ENCODE measurements around the gene JADE3. TPM values are rescaled to one million over a fixed set of nuclear protein-coding genes. Genes with fewer than 3 reads are reported as not detected.

The JADE3 gene
- total RNA-seq, 5 donors from 2014 or later (not counting 1 experiment from before 2014, with no cell fraction given), result 0.21 to 1.3 (median 1.0) TPM

- Mint-ChIP-seq H3K27ac (no peak overlapping the region), H3K27me3 (peaks cover 16 to 26% of the 10 kb centered on the region in 2 donors), H3K4me1 (no peaks in the 10 kb centered on the region), H3K4me3 (no peak overlapping the region), H3K36me3 (peaks cover 5% of the 10 kb centered on the region), H3K9me3 (peaks cover 4 to 7% (median 5%) of the 10 kb centered on the region in 3 donors)
- Histone ChIP-seq H3K4me1 (ENCODE audit: control insufficient read depth in 1 of 2, extremely low read depth in 1 of 2, insufficient read depth in 2 of 2, low read length in 2 of 2) (no peaks in the 10 kb centered on the region), H3K9me3 (no peaks in the 10 kb centered on the region), H3K36me3 (ENCODE audit: control insufficient read depth in 2 of 2, extremely low read depth in 1 of 2, insufficient read depth in 1 of 2, low read length in 1 of 2) (no peaks in the 10 kb centered on the region), H3K27me3 (replicated peaks in 1 of 2; ENCODE audit: control insufficient read depth in 2 of 2, extremely low read depth in 1 of 2, insufficient read depth in 2 of 2, low read length in 1 of 2) (peaks cover 0 to 2% of the 10 kb centered on the region in 2 experiments), H3K4me3 (ENCODE audit: control insufficient read depth in 1 of 2, extremely low read depth in 1 of 2, low read length in 1 of 2) (no peak overlapping the region), H3K27ac (ENCODE audit: low read length) (no peak overlapping the region)
- no CpG with 5 or more reads among the region's 1 CpG for WGBS (ENCODE audit: insufficient coverage)
- ChIA-PET CTCF (no interaction called here), POLR2A (no interaction called here)
- ATAC-seq (replicated peaks in 1 of 4), result no peak
- no peak for DNase-seq
These were observed 10.4 kb downstream of the JADE3 start for GRCh38 chrX:46922611-46923010.

GRCh38 chrX:46927718-46928117, 15.5 kb downstream of the JADE3 start:
- no peak for DNase-seq
- ATAC-seq (replicated peaks in 1 of 4), result no peak
- Mint-ChIP-seq H3K36me3 (no peaks in the 10 kb centered on the region), H3K4me1 (no peaks in the 10 kb centered on the region), H3K27ac (no peak overlapping the region), H3K4me3 (no peak overlapping the region), H3K9me3 (no peaks in the 10 kb centered on the region), H3K27me3 (peaks cover 8 to 23% of the 10 kb centered on the region in 2 donors)
- no CpG with 5 or more reads among the region's 3 CpGs for WGBS (ENCODE audit: insufficient coverage)
- Histone ChIP-seq H3K9me3 (no peaks in the 10 kb centered on the region), H3K36me3 (ENCODE audit: control insufficient read depth in 2 of 2, extremely low read depth in 1 of 2, insufficient read depth in 1 of 2, low read length in 1 of 2) (no peaks in the 10 kb centered on the region), H3K4me3 (ENCODE audit: control insufficient read depth in 1 of 2, extremely low read depth in 1 of 2, low read length in 1 of 2) (no peak overlapping the region), H3K4me1 (ENCODE audit: control insufficient read depth in 1 of 2, extremely low read depth in 1 of 2, insufficient read depth in 2 of 2, low read length in 2 of 2) (no peaks in the 10 kb centered on the region), H3K27ac (ENCODE audit: low read length) (no peak overlapping the region), H3K27me3 (replicated peaks in 1 of 2; ENCODE audit: control insufficient read depth in 2 of 2, extremely low read depth in 1 of 2, insufficient read depth in 2 of 2, low read length in 1 of 2) (peaks cover 0 to 2% of the 10 kb centered on the region in 2 experiments)
- POLR2A ChIA-PET, result no interaction called here
- CTCF ChIA-PET, result no interaction called here

- Histone ChIP-seq H3K4me1 (ENCODE audit: control insufficient read depth in 1 of 2, extremely low read depth in 1 of 2, insufficient read depth in 2 of 2, low read length in 2 of 2) (no peaks in the 10 kb centered on the region), H3K4me3 (ENCODE audit: control insufficient read depth in 1 of 2, extremely low read depth in 1 of 2, low read length in 1 of 2) (no peak overlapping the region), H3K36me3 (ENCODE audit: control insufficient read depth in 2 of 2, extremely low read depth in 1 of 2, insufficient read depth in 1 of 2, low read length in 1 of 2) (no peaks in the 10 kb centered on the region), H3K27me3 (replicated peaks in 1 of 2; ENCODE audit: control insufficient read depth in 2 of 2, extremely low read depth in 1 of 2, insufficient read depth in 2 of 2, low read length in 1 of 2) (no peaks in the 10 kb centered on the region), H3K27ac (ENCODE audit: low read length) (no peak overlapping the region), H3K9me3 (no peaks in the 10 kb centered on the region)
- no peaks in the 10 kb centered on the region for H3K4me1 Mint-ChIP-seq
- peaks cover 6 to 16% of the 10 kb centered on the region in 2 donors for H3K27me3 Mint-ChIP-seq
- ATAC-seq (replicated peaks in 1 of 4), result no peak
- H3K9me3 Mint-ChIP-seq, result no peaks in the 10 kb centered on the region
- no peak overlapping the region for H3K27ac Mint-ChIP-seq
- DNase-seq, result no peak
- no peaks in the 10 kb centered on the region for H3K36me3 Mint-ChIP-seq
- WGBS (ENCODE audit: insufficient coverage), result no CpG with 5 or more reads among the region's 3 CpGs
- H3K4me3 Mint-ChIP-seq, result no peak overlapping the region
- ChIA-PET POLR2A (no interaction called here), CTCF (no interaction called here)
These were observed 17.4 kb downstream of the JADE3 start for GRCh38 chrX:46929439-46930261.

GRCh38 chrX:46935295-46935694, 23.1 kb downstream of the JADE3 start:
- H3K9me3 ChIP-seq, result no peaks in the 10 kb centered on the region
- Mint-ChIP-seq H3K4me3 (no peak overlapping the region), H3K36me3 (no peaks in the 10 kb centered on the region), H3K4me1 (no peaks in the 10 kb centered on the region), H3K9me3 (peaks cover 0 to 4% (median 0%) of the 10 kb centered on the region in 3 donors), H3K27me3 (peaks cover 3% of the 10 kb centered on the region in 2 donors), H3K27ac (no peak overlapping the region)
- H3K36me3 ChIP-seq (ENCODE audit: control insufficient read depth in 2 of 2, extremely low read depth in 1 of 2, insufficient read depth in 1 of 2, low read length in 1 of 2), result no peaks in the 10 kb centered on the region
- H3K27ac ChIP-seq (ENCODE audit: low read length), result no peak overlapping the region
- DNase-seq, result no peak
- ChIA-PET CTCF (no interaction called here), POLR2A (no interaction called here)
- WGBS (ENCODE audit: insufficient coverage), result 83% methylated on average over 1 of the region's 4 CpGs
- no peak for ATAC-seq (replicated peaks in 1 of 4)
- no peaks in the 10 kb centered on the region for H3K27me3 ChIP-seq (replicated peaks in 1 of 2; ENCODE audit: control insufficient read depth in 2 of 2, extremely low read depth in 1 of 2, insufficient read depth in 2 of 2, low read length in 1 of 2)
- H3K4me1 ChIP-seq (ENCODE audit: control insufficient read depth in 1 of 2, extremely low read depth in 1 of 2, insufficient read depth in 2 of 2, low read length in 2 of 2), result no peaks in the 10 kb centered on the region
- no peak overlapping the region for H3K4me3 ChIP-seq (ENCODE audit: control insufficient read depth in 1 of 2, extremely low read depth in 1 of 2, low read length in 1 of 2)

GRCh38 chrX:46938589-46938988, 26.4 kb downstream of the JADE3 start:
- H3K27me3 ChIP-seq (replicated peaks in 1 of 2; ENCODE audit: control insufficient read depth in 2 of 2, extremely low read depth in 1 of 2, insufficient read depth in 2 of 2, low read length in 1 of 2), result no peaks in the 10 kb centered on the region
- H3K9me3 ChIP-seq, result no peaks in the 10 kb centered on the region
- no peaks in the 10 kb centered on the region for H3K4me1 ChIP-seq (ENCODE audit: control insufficient read depth in 1 of 2, extremely low read depth in 1 of 2, insufficient read depth in 2 of 2, low read length in 2 of 2)
- H3K4me3 Mint-ChIP-seq, result no peak overlapping the region
- H3K4me1 Mint-ChIP-seq, result no peaks in the 10 kb centered on the region
- no CpG with 5 or more reads among the region's 7 CpGs for WGBS (ENCODE audit: insufficient coverage)
- H3K27ac Mint-ChIP-seq, result no peak overlapping the region
- H3K36me3 Mint-ChIP-seq, result no peaks in the 10 kb centered on the region
- H3K27ac ChIP-seq (ENCODE audit: low read length), result no peak overlapping the region
- H3K9me3 Mint-ChIP-seq, result peaks cover 0 to 4% (median 3%) of the 10 kb centered on the region in 3 donors
- ChIA-PET CTCF (no interaction called here), POLR2A (no interaction called here)
- peaks cover 0 to 7% of the 10 kb centered on the region in 2 donors for H3K27me3 Mint-ChIP-seq
- no peak for ATAC-seq (replicated peaks in 1 of 4)
- no peaks in the 10 kb centered on the region for H3K36me3 ChIP-seq (ENCODE audit: control insufficient read depth in 2 of 2, extremely low read depth in 1 of 2, insufficient read depth in 1 of 2, low read length in 1 of 2)
- H3K4me3 ChIP-seq (ENCODE audit: control insufficient read depth in 1 of 2, extremely low read depth in 1 of 2, low read length in 1 of 2), result no peak overlapping the region
- no peak for DNase-seq

GRCh38 chrX:46941341-46941740, 29.1 kb downstream of the JADE3 start:
- POLR2A ChIA-PET, result no interaction called here
- Histone ChIP-seq H3K36me3 (ENCODE audit: control insufficient read depth in 2 of 2, extremely low read depth in 1 of 2, insufficient read depth in 1 of 2, low read length in 1 of 2) (no peaks in the 10 kb centered on the region), H3K4me1 (ENCODE audit: control insufficient read depth in 1 of 2, extremely low read depth in 1 of 2, insufficient read depth in 2 of 2, low read length in 2 of 2) (no peaks in the 10 kb centered on the region), H3K27me3 (replicated peaks in 1 of 2; ENCODE audit: control insufficient read depth in 2 of 2, extremely low read depth in 1 of 2, insufficient read depth in 2 of 2, low read length in 1 of 2) (no peaks in the 10 kb centered on the region), H3K4me3 (ENCODE audit: control insufficient read depth in 1 of 2, extremely low read depth in 1 of 2, low read length in 1 of 2) (no peak overlapping the region), H3K9me3 (no peaks in the 10 kb centered on the region), H3K27ac (ENCODE audit: low read length) (no peak overlapping the region)
- no peak overlapping the region for H3K27ac Mint-ChIP-seq
- H3K27me3 Mint-ChIP-seq, result peaks cover 2 to 22% of the 10 kb centered on the region in 2 donors
- no peaks in the 10 kb centered on the region for H3K36me3 Mint-ChIP-seq
- ATAC-seq (replicated peaks in 1 of 4) (no peak), DNase-seq (no peak)
- peaks cover 0 to 4% (median 3%) of the 10 kb centered on the region in 3 donors for H3K9me3 Mint-ChIP-seq
- CTCF ChIA-PET, result interaction anchor here in 1 of 2 donors (0.9 kb wide), 1 partner anchor 14 kb away, joined by 3 read pairs; no protein-coding TSS in a partner anchor
- no peaks in the 10 kb centered on the region for H3K4me1 Mint-ChIP-seq
- no peak overlapping the region for H3K4me3 Mint-ChIP-seq
